Vagina (tissue), 2 donors: ENCODE data around the gene COL16A1.

Experiments
- CTCF ChIP-seq, 3 experiments: fragments of 450-650 bp in 2 of 3; fragments of 200-600 bp in 1 of 3; sonication (generic) in 1 of 3; IDR thresholded peaks; one replicate each; pipeline ENCODE4 v1.5.1; 2017 to 2019; ENCODE audit warnings: antibody characterized with exemption in 3 of 3, mild to moderate bottlenecking in 2 of 3, moderate library complexity in 2 of 3
- POLR2A ChIP-seq, 2 donors: fragments of 450-650 bp; IDR thresholded peaks; one replicate each; pipeline ENCODE4 v1.6.1; 2017; ENCODE audit warnings: antibody characterized with exemption in 2 of 2, mild to moderate bottlenecking in 2 of 2, moderate library complexity in 2 of 2
- POLR2AphosphoS5 ChIP-seq, 2 donors: sonication (generic); formaldehyde crosslinking; IDR thresholded peaks; one replicate each; pipeline ENCODE4 v1.9.0; 2017; ENCODE audit warnings: antibody characterized with exemption in 2 of 2, mild to moderate bottlenecking in 2 of 2, low read depth in 1 of 2; ENCODE audit not compliant: insufficient read depth in 1 of 2

- no peak for TF ChIP-seq CTCF (IDR thresholded peaks at IDR 0.05)
- no peak for TF ChIP-seq POLR2A (IDR thresholded peaks at IDR 0.05)
- TF ChIP-seq POLR2AphosphoS5 (IDR thresholded peaks at IDR 0.05; ENCODE audit: insufficient read depth in 1 of 2, low read depth in 1 of 2), result no peak
Observed at GRCh38 chr1:31732751-31733289, 29.0 kb upstream of the COL16A1 start.
